CD8-positive, alpha-beta memory T cell (primary cell): ENCODE measurements around the gene SLC25A21. TPM values are rescaled to one million over a fixed set of nuclear protein-coding genes. Genes with fewer than 3 reads are reported as not detected.
"Not testable (repeated sequence)": the region's sequence is repeated elsewhere in the genome, so short reads cannot be mapped to it uniquely, and the experiment has no call there.

Experiments
- CTCF ChIA-PET: fragments of 350-600 bp; sonication (Branson Sonifier 250); formaldehyde crosslinking; loops from one replicate; lab custom pipeline; 2021; ENCODE audit warnings: antibody characterized with exemption; lab: Charles Lee
- POLR2A ChIA-PET: fragments of 350-600 bp; sonication (Branson Sonifier 250); formaldehyde crosslinking; loops from one replicate; lab custom pipeline; 2021; ENCODE audit warnings: antibody characterized with exemption; lab: Charles Lee
- DNase-seq, 5 donors: peaks; one replicate each; pipeline versions ENCODE4 v3.0.0 to v3.0.0-alpha.2; 2020 to 2022; ENCODE audit warnings: mixed read lengths in 1 of 5
- H3K27ac ChIP-seq: one replicate; pipeline ENCODE4 v1.7.0; 2013; ENCODE audit warnings: low read depth, mild to moderate bottlenecking, low read length, moderate library complexity
- H3K27me3 ChIP-seq: 2 replicates; pipeline ENCODE4 v1.7.0; 2013; ENCODE audit warnings: low read length, mild to moderate bottlenecking; ENCODE audit not compliant: insufficient read depth, poor library complexity, severe bottlenecking
- H3K36me3 ChIP-seq: 2 replicates; pipeline ENCODE4 v1.7.0; 2013; ENCODE audit warnings: mild to moderate bottlenecking, low read length, moderate library complexity; ENCODE audit not compliant: insufficient read depth
- H3K4me1 ChIP-seq: 2 replicates; pipeline ENCODE4 v1.7.0; 2013; ENCODE audit warnings: mild to moderate bottlenecking, low read length, moderate library complexity; ENCODE audit not compliant: insufficient read depth
- H3K4me3 ChIP-seq: 2 replicates; pipeline ENCODE4 v1.7.0; 2013; ENCODE audit warnings: mild to moderate bottlenecking, low read length
- H3K9me3 ChIP-seq: 2 replicates; pipeline ENCODE4 v1.7.0; 2013; ENCODE audit warnings: mild to moderate bottlenecking, low read length
- H3K27ac Mint-ChIP-seq, 8 donors: one replicate each; pipeline ENCODE4 v1.8.0; 2020 to 2021; ENCODE audit warnings: mixed read lengths in 8 of 8, mild to moderate bottlenecking in 6 of 8, inconsistent platforms in 3 of 8, moderate library complexity in 3 of 8
- H3K27me3 Mint-ChIP-seq, 2 donors: one replicate each; pipeline ENCODE4 v1.8.0; 2020 to 2021; ENCODE audit warnings: mixed read lengths in 2 of 2, mild to moderate bottlenecking in 1 of 2, moderate library complexity in 1 of 2
- H3K36me3 Mint-ChIP-seq, 3 donors: one replicate each; pipeline ENCODE4 v1.8.0; 2020 to 2021; ENCODE audit warnings: mixed read lengths in 3 of 3, inconsistent platforms in 1 of 3, mild to moderate bottlenecking in 1 of 3
- H3K4me1 Mint-ChIP-seq, 3 donors: one replicate each; pipeline ENCODE4 v1.8.0; 2020 to 2021; ENCODE audit warnings: mixed read lengths in 3 of 3, inconsistent platforms in 1 of 3, mild to moderate bottlenecking in 1 of 3
- H3K4me3 Mint-ChIP-seq, 7 donors: one replicate each; pipeline ENCODE4 v1.8.0; 2020 to 2021; ENCODE audit warnings: mixed read lengths in 7 of 7, mild to moderate bottlenecking in 6 of 7, moderate library complexity in 4 of 7, inconsistent platforms in 2 of 7
- H3K9me3 Mint-ChIP-seq, 5 donors: one replicate each; pipeline ENCODE4 v1.8.0; 2020 to 2022; ENCODE audit warnings: mixed read lengths in 5 of 5, mild to moderate bottlenecking in 3 of 5, moderate library complexity in 2 of 5, inconsistent platforms in 1 of 5
- polyA plus RNA-seq: library from polyadenylated mRNA; unstranded; fragments of 300-500 nt; fragmentation: Illumina TruSeq; gene quantifications from one replicate; pipeline ENCODE4 v1.2.3, GENCODE V29; 2021
- total RNA-seq, 2 experiments: library from RNA; stranded (reverse); gene quantifications; one replicate each; pipeline ENCODE4 v1.2.3, GENCODE V29; 2021

Gene SLC25A21
- total and polyA plus RNA-seq, 3 experiments from 2014 or later = not detected

- Histone ChIP-seq H3K9me3 (no peaks in the 10 kb centered on the region), H3K4me1 (no peaks in the 10 kb centered on the region), H3K36me3 (no peaks in the 10 kb centered on the region), H3K27me3 (no peaks in the 10 kb centered on the region), H3K27ac (no peak overlapping the region), H3K4me3 (no peak overlapping the region)
- POLR2A ChIA-PET = no interaction called here
- no peak overlapping the region for H3K27ac Mint-ChIP-seq
- DNase-seq = no peak
- H3K27me3 Mint-ChIP-seq = no peaks in the 10 kb centered on the region
- H3K36me3 Mint-ChIP-seq = no peaks in the 10 kb centered on the region
- H3K9me3 Mint-ChIP-seq = peaks cover 0 to 19% (median 6%) of the 10 kb centered on the region in 5 donors
- CTCF ChIA-PET = no interaction called here
- H3K4me3 Mint-ChIP-seq = no peak overlapping the region
- H3K4me1 Mint-ChIP-seq = no peaks in the 10 kb centered on the region
Measured at GRCh38 chr14:37088356-37089215, 83.8 kb downstream of the SLC25A21 start.

GRCh38 chr14:37087520-37087919 is 84.9 kb downstream of the SLC25A21 start:
- no peaks in the 10 kb centered on the region for H3K36me3 ChIP-seq
- H3K4me1 ChIP-seq = no peaks in the 10 kb centered on the region
- POLR2A ChIA-PET = no interaction called here
- H3K4me3 Mint-ChIP-seq = no peak overlapping the region
- no peaks in the 10 kb centered on the region for H3K4me1 Mint-ChIP-seq
- H3K4me3 ChIP-seq = no peak overlapping the region
- no peaks in the 10 kb centered on the region for H3K27me3 ChIP-seq
- H3K9me3 Mint-ChIP-seq = peaks cover 0 to 12% (median 6%) of the 10 kb centered on the region in 5 donors
- no peak overlapping the region for H3K27ac ChIP-seq
- no peak for DNase-seq
- no peaks in the 10 kb centered on the region for H3K36me3 Mint-ChIP-seq
- CTCF ChIA-PET = no interaction called here
- no peaks in the 10 kb centered on the region for H3K9me3 ChIP-seq
- no peaks in the 10 kb centered on the region for H3K27me3 Mint-ChIP-seq
- no peak overlapping the region for H3K27ac Mint-ChIP-seq

- no peak overlapping the region for H3K4me3 ChIP-seq
- Mint-ChIP-seq H3K4me1 (no peaks in the 10 kb centered on the region), H3K9me3 (peaks cover 1 to 15% (median 4%) of the 10 kb centered on the region in 5 donors), H3K27me3 (no peaks in the 10 kb centered on the region), H3K4me3 (no peak overlapping the region), H3K27ac (no peak overlapping the region), H3K36me3 (no peaks in the 10 kb centered on the region)
- H3K27me3 ChIP-seq = no peaks in the 10 kb centered on the region
- H3K9me3 ChIP-seq = no peaks in the 10 kb centered on the region
- ChIA-PET POLR2A (no interaction called here), CTCF (no interaction called here)
- no peaks in the 10 kb centered on the region for H3K36me3 ChIP-seq
- no peaks in the 10 kb centered on the region for H3K4me1 ChIP-seq
- no peak for DNase-seq
- no peak overlapping the region for H3K27ac ChIP-seq
Measured at GRCh38 chr14:37083599-37083998, 88.8 kb downstream of the SLC25A21 start.

GRCh38 chr14:37082449-37082848 is 90.0 kb downstream of the SLC25A21 start:
- no peaks in the 10 kb centered on the region for H3K27me3 Mint-ChIP-seq
- ChIA-PET POLR2A (no interaction called here), CTCF (no interaction called here)
- no peak for DNase-seq
- H3K36me3 Mint-ChIP-seq = no peaks in the 10 kb centered on the region
- Histone ChIP-seq H3K36me3 (no peaks in the 10 kb centered on the region), H3K27me3 (no peaks in the 10 kb centered on the region), H3K9me3 (no peaks in the 10 kb centered on the region), H3K4me3 (no peak overlapping the region), H3K4me1 (no peaks in the 10 kb centered on the region), H3K27ac (no peak overlapping the region)
- no peak overlapping the region for H3K4me3 Mint-ChIP-seq
- no peak overlapping the region for H3K27ac Mint-ChIP-seq
- peaks cover 1 to 14% (median 4%) of the 10 kb centered on the region in 5 donors for H3K9me3 Mint-ChIP-seq
- H3K4me1 Mint-ChIP-seq = no peaks in the 10 kb centered on the region

- ChIA-PET CTCF (no interaction called here), POLR2A (no interaction called here)
- Mint-ChIP-seq H3K36me3 (no peaks in the 10 kb centered on the region), H3K9me3 (peaks cover 1 to 13% (median 4%) of the 10 kb centered on the region in 5 donors), H3K4me1 (no peaks in the 10 kb centered on the region), H3K27me3 (no peaks in the 10 kb centered on the region), H3K27ac (no peak overlapping the region), H3K4me3 (no peak overlapping the region)
- no peak overlapping the region for H3K4me3 ChIP-seq
- no peaks in the 10 kb centered on the region for H3K27me3 ChIP-seq
- H3K4me1 ChIP-seq = no peaks in the 10 kb centered on the region
- DNase-seq = no peak
- H3K36me3 ChIP-seq = no peaks in the 10 kb centered on the region
- no peaks in the 10 kb centered on the region for H3K9me3 ChIP-seq
- H3K27ac ChIP-seq = no peak overlapping the region
Measured at GRCh38 chr14:37081856-37082255, 90.5 kb downstream of the SLC25A21 start.

- Histone ChIP-seq H3K27me3 (no peaks in the 10 kb centered on the region), H3K4me1 (no peaks in the 10 kb centered on the region), H3K36me3 (no peaks in the 10 kb centered on the region), H3K27ac (no peak overlapping the region), H3K9me3 (no peaks in the 10 kb centered on the region), H3K4me3 (no peak overlapping the region)
- Mint-ChIP-seq H3K4me3 (no peak overlapping the region), H3K4me1 (no peaks in the 10 kb centered on the region), H3K9me3 (peaks cover 1 to 13% (median 4%) of the 10 kb centered on the region in 5 donors), H3K27me3 (no peaks in the 10 kb centered on the region), H3K36me3 (no peaks in the 10 kb centered on the region), H3K27ac (no peak overlapping the region)
- POLR2A ChIA-PET = no interaction called here
- CTCF ChIA-PET = no interaction called here
- no peak for DNase-seq
Measured at GRCh38 chr14:37081218-37081617, 91.2 kb downstream of the SLC25A21 start.

- no peak overlapping the region for H3K4me3 ChIP-seq
- no peaks in the 10 kb centered on the region for H3K9me3 ChIP-seq
- H3K27ac Mint-ChIP-seq = no peak overlapping the region
- no peaks in the 10 kb centered on the region for H3K27me3 ChIP-seq
- ChIA-PET POLR2A (no interaction called here), CTCF (no interaction called here)
- no peak overlapping the region for H3K4me3 Mint-ChIP-seq
- H3K27ac ChIP-seq = no peak overlapping the region
- no peak for DNase-seq
- no peaks in the 10 kb centered on the region for H3K36me3 ChIP-seq
- H3K4me1 Mint-ChIP-seq = no peaks in the 10 kb centered on the region
- no peaks in the 10 kb centered on the region for H3K4me1 ChIP-seq
- H3K9me3 Mint-ChIP-seq = peaks cover 0 to 13% (median under 1%) of the 10 kb centered on the region in 5 donors
- H3K36me3 Mint-ChIP-seq = no peaks in the 10 kb centered on the region
- no peaks in the 10 kb centered on the region for H3K27me3 Mint-ChIP-seq
Measured at GRCh38 chr14:37078131-37078530, 94.3 kb downstream of the SLC25A21 start.

GRCh38 chr14:37074320-37074719 is 98.1 kb downstream of the SLC25A21 start:
- H3K9me3 Mint-ChIP-seq = peaks cover 0 to 19% (median 2%) of the 10 kb centered on the region in 5 donors
- H3K36me3 Mint-ChIP-seq, H3K4me3 Mint-ChIP-seq, H3K27me3 ChIP-seq, H3K27me3 Mint-ChIP-seq, H3K4me1 Mint-ChIP-seq, H3K27ac Mint-ChIP-seq, H3K36me3 ChIP-seq, H3K4me3 ChIP-seq, H3K4me1 ChIP-seq, H3K27ac ChIP-seq, H3K9me3 ChIP-seq, DNase-seq, CTCF ChIA-PET, POLR2A ChIA-PET: not testable (repeated sequence)
